Retinal pigment epithelial cell (primary cell): ENCODE data around the gene FAM177B.

ENCODE experiments used
- DNase-seq: peaks from one replicate; pipeline ENCODE4 v3.0.0-alpha.2; 2010; ENCODE audit warnings: low read depth
- H3K4me3 ChIP-seq: 2 replicates; pipeline ENCODE4 v1.5.1; 2011; ENCODE audit warnings: mild to moderate bottlenecking, low read length, control low read depth, moderate library complexity
- CTCF ChIP-seq: conservative IDR thresholded peaks from 2 replicates; pipeline ENCODE4 v1.5.1; 2011; ENCODE audit warnings: low read depth, low read length, control low read depth, inconsistent platforms

The FAM177B gene

DNA sequence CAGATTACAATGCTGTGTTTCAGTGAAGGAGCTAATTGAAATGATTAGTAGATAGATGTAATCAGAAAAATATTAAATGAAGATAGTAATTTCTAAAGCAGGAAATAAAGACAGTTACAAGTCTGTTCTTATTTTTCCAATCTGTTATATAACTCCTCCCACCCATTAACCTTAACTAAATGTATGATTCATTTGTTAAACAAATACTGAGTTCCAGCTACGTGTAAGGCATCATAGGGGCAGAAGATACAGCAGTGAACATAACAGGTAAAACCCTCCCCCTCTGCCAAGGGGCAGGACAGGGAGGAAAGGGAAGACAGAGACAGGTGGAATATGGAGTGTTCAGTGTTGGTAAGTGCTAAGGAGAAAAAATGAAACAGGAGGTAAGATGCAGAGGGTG is at the start of gene FAM177B:
TSS of gene FAM177B (plus strand) at position 231 of the 400 bp plus-strand sequence. CDS start 9,344 bp downstream, outside the sequence.
- TF ChIP-seq CTCF, result no peak
- no peak within 1 kb of the TSS for H3K4me3 ChIP-seq
- no peak for DNase-seq

GRCh38 chr1:222691016-222691415 is 46.0 kb upstream of the FAM177B start:
- DNase-seq, result no peak
- no peak overlapping the region for H3K4me3 ChIP-seq
- no peak for TF ChIP-seq CTCF

DNA sequence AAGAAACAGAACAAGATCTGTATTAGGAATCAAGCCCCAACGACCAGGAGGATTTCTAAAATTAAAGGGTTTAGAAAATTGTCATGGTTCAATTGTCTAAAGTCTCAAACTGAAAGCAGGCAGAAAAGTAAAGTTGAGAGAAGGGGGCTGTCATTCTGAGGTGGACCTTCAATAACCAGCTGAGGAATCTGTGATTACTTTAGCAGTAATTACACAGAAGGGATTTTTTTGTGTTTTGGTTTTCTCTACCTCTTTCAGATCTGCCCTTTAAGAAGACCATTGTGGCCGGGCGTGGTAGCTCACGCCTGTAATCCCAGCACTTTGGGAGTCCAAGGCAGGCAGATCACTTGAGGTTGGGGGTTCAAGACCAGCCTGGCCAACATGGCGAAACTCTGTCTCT is 42.1 kb upstream of the FAM177B start:
- DNase-seq, result no peak
- no peak overlapping the region for H3K4me3 ChIP-seq
- TF ChIP-seq CTCF, result no peak

DNA sequence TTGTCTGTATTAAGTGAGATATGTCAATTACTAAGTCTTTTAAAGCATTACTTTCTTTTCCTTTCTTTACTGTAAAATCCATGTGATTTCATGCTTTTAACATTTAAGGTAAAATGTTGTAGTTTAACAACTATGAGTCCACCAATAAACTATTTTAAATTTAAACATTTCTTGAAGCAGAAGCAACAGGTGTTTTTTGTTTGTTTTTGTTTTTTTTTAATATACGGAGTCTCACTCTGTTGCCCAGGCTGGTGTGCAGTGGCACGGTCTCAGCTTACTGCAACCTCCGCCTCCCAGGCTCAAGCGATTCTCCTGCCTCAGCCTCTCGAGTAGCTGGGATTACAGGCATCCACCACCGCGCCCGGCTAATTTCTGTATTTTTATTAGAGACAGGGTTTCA is 40.3 kb upstream of the FAM177B start:
- no peak for DNase-seq
- H3K4me3 ChIP-seq, result no peak overlapping the region
- no peak for TF ChIP-seq CTCF

DNA sequence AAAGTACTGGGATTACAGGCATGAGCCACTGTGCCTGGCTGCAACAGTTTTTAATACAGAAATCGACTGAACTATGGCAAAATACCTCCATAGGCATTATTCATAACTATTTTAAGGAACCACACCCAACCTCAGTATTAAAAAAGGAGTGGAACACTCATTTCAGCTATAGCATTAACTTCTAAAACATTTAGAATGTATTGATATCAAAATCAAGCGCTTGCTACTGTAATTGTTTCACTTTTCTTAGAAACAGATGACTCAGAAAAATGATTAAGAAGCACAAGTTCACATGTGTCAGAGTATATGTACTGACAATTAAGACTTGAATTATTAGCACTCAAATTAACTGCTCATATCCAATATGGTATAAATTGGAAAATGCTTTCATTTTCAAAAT is 39.8 kb upstream of the FAM177B start:
- no peak for DNase-seq
- no peak overlapping the region for H3K4me3 ChIP-seq
- TF ChIP-seq CTCF, result no peak

DNA sequence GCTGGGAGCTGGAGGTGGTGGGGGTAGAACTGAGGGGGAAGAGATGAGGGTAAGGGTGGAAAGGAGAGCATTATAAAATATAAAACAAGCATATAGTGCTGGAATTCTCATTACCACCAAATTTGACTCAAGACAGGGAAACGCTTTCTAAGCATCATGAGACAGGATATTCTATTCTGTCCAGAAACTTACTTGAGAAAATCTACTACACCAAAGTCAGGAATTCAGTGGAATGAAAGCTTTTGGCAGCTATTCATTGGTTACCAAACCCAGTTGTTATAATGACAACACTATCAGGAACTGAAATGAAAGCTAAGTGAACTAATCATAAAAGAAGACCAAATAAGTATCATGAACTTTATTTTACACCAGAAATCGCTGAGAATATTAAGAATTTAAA is 39.2 kb upstream of the FAM177B start:
- H3K4me3 ChIP-seq, result no peak overlapping the region
- DNase-seq, result peak; percentile 18
- TF ChIP-seq CTCF, result no peak

DNA sequence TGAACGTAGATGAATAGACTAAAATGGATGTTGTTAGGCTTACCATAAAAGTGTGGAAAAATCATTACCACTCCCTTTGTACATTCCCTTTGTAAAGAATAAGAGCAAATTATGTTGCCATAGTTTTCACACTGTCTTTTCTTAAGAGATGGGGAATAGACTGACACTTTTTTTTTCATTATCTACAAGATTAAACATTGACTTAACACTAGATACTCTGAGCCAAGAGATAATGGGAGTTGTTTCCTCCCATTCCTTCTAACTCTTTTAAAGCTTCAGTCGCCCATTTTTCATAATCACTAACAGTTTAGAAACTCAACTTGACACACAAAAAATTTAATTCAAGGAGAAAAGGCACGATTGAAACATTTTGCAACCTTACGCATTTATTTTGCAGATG is 34.8 kb upstream of the FAM177B start:
- no peak for TF ChIP-seq CTCF
- DNase-seq, result no peak
- H3K4me3 ChIP-seq, result no peak overlapping the region
